GM23338 (cell line): ENCODE measurements around the gene AKAP17A.

Experiments used
- CREB1 ChIP-seq: fragments of 250-450 bp; sonication (Bioruptor Pico); IDR thresholded peaks from 2 replicates; pipeline ENCODE4 v1.5.0; 2020; ENCODE audit warnings: low read depth, mild to moderate bottlenecking, moderate library complexity
- CTCF ChIP-seq, 2 experiments: fragments of 200-600 bp in 1 of 2; sonication (generic) in 1 of 2; conservative IDR thresholded peaks; 2 replicates each; pipeline versions ENCODE4 v1.5.1 to v1.6.1; 2016 to 2017; ENCODE audit warnings: antibody characterized with exemption in 2 of 2, low read depth in 2 of 2, mild to moderate bottlenecking in 2 of 2, moderate library complexity in 1 of 2
- EZH2 ChIP-seq: fragments of 200-600 bp; sonication (generic); IDR thresholded peaks from one replicate; pipeline ENCODE4 v1.8.0; 2017; ENCODE audit warnings: antibody characterized with exemption, mild to moderate bottlenecking, low read depth; ENCODE audit not compliant: unreplicated experiment
- EZH2phosphoT487 ChIP-seq: fragments of 200-600 bp; sonication (generic); IDR thresholded peaks from one replicate; pipeline ENCODE4 v1.8.1; 2018; ENCODE audit warnings: antibody characterized with exemption; ENCODE audit not compliant: unreplicated experiment
- JUNB ChIP-seq: IDR thresholded peaks from one replicate; pipeline ENCODE4 v1.6.1; 2016; ENCODE audit warnings: antibody characterized with exemption; ENCODE audit not compliant: unreplicated experiment
- NANOG ChIP-seq: IDR thresholded peaks from 2 replicates; pipeline ENCODE4 v1.6.1; 2016; ENCODE audit warnings: antibody characterized with exemption, borderline replicate concordance
- POLR2AphosphoS5 ChIP-seq: IDR thresholded peaks from 2 replicates; pipeline ENCODE4 v1.6.1; 2016; ENCODE audit warnings: antibody characterized with exemption, low read depth
- REST ChIP-seq: IDR thresholded peaks from one replicate; pipeline ENCODE4 v1.6.1; 2018; ENCODE audit warnings: antibody characterized with exemption; ENCODE audit not compliant: unreplicated experiment
- STAT1 ChIP-seq: IDR thresholded peaks from one replicate; pipeline ENCODE4 v1.6.1; 2016; ENCODE audit warnings: antibody characterized with exemption; ENCODE audit not compliant: unreplicated experiment
- ZNF114 ChIP-seq: fragments of 250-450 bp; sonication (Bioruptor Pico); IDR thresholded peaks from 2 replicates; pipeline ENCODE4 v1.5.0; 2020; ENCODE audit warnings: mild to moderate bottlenecking, moderate library complexity
- ZNF331 ChIP-seq: fragments of 250-450 bp; sonication (Bioruptor Pico); IDR thresholded peaks from 2 replicates; pipeline ENCODE4 v1.5.0; 2020; ENCODE audit warnings: low read depth, mild to moderate bottlenecking, moderate library complexity
- TF ChIP-seq, protein P1 (sequence below): fragments of 250-450 bp; sonication (Bioruptor Pico); IDR thresholded peaks from 2 replicates; pipeline ENCODE4 v1.5.0; 2020; ENCODE audit warnings: mild to moderate bottlenecking, moderate library complexity
- TF ChIP-seq, protein P2 (sequence below): IDR thresholded peaks from 2 replicates; pipeline ENCODE4 v1.6.1; 2016; ENCODE audit warnings: antibody characterized with exemption

DNA sequence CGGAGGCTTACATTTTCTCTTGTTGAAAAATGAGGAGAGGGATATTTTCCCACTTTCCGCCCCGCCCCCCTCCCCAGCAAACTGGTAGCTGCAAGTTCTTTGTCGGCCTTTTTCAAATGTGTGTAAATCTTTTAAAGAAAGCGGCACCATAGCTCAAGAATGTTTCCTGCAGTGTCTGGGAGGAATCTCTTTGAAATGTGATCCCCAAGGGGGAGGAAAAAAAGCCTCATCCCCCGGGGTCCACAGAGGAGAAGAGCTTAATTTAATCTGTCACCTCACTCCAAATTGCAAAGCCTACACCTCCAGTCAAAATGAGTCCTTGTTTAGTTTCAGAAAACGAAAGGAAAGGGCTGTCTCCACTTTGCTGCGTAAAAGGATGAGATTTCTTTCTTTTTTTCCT lies 58.2 kb downstream of the AKAP17A start:
- no peak for TF ChIP-seq CTCF (conservative IDR thresholded peaks at IDR 0.05; ENCODE audit: low read depth in 2 of 2)
- TF ChIP-seq EZH2phosphoT487: no peak
- TF ChIP-seq, protein P1, sequence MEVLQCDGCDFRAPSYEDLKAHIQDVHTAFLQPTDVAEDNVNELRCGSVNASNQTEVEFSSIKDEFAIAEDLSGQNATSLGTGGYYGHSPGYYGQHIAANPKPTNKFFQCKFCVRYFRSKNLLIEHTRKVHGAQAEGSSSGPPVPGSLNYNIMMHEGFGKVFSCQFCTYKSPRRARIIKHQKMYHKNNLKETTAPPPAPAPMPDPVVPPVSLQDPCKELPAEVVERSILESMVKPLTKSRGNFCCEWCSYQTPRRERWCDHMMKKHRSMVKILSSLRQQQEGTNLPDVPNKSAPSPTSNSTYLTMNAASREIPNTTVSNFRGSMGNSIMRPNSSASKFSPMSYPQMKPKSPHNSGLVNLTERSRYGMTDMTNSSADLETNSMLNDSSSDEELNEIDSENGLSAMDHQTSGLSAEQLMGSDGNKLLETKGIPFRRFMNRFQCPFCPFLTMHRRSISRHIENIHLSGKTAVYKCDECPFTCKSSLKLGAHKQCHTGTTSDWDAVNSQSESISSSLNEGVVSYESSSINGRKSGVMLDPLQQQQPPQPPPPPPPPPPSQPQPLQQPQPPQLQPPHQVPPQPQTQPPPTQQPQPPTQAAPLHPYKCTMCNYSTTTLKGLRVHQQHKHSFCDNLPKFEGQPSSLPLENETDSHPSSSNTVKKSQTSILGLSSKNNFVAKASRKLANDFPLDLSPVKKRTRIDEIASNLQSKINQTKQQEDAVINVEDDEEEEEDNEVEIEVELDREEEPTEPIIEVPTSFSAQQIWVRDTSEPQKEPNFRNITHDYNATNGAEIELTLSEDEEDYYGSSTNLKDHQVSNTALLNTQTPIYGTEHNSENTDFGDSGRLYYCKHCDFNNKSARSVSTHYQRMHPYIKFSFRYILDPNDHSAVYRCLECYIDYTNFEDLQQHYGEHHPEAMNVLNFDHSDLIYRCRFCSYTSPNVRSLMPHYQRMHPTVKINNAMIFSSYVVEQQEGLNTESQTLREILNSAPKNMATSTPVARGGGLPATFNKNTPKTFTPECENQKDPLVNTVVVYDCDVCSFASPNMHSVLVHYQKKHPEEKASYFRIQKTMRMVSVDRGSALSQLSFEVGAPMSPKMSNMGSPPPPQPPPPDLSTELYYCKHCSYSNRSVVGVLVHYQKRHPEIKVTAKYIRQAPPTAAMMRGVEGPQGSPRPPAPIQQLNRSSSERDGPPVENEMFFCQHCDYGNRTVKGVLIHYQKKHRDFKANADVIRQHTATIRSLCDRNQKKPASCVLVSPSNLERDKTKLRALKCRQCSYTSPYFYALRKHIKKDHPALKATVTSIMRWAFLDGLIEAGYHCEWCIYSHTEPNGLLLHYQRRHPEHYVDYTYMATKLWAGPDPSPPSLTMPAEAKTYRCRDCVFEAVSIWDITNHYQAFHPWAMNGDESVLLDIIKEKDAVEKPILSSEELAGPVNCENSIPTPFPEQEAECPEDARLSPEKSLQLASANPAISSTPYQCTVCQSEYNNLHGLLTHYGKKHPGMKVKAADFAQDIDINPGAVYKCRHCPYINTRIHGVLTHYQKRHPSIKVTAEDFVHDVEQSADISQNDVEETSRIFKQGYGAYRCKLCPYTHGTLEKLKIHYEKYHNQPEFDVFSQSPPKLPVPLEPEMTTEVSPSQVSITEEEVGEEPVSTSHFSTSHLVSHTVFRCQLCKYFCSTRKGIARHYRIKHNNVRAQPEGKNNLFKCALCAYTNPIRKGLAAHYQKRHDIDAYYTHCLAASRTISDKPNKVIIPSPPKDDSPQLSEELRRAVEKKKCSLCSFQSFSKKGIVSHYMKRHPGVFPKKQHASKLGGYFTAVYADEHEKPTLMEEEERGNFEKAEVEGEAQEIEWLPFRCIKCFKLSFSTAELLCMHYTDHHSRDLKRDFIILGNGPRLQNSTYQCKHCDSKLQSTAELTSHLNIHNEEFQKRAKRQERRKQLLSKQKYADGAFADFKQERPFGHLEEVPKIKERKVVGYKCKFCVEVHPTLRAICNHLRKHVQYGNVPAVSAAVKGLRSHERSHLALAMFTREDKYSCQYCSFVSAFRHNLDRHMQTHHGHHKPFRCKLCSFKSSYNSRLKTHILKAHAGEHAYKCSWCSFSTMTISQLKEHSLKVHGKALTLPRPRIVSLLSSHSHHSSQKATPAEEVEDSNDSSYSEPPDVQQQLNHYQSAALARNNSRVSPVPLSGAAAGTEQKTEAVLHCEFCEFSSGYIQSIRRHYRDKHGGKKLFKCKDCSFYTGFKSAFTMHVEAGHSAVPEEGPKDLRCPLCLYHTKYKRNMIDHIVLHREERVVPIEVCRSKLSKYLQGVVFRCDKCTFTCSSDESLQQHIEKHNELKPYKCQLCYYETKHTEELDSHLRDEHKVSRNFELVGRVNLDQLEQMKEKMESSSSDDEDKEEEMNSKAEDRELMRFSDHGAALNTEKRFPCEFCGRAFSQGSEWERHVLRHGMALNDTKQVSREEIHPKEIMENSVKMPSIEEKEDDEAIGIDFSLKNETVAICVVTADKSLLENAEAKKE (CRISPR knock-in tag): no peak
- TF ChIP-seq JUNB: no peak
- no peak for TF ChIP-seq ZNF331 (CRISPR knock-in tag)
- TF ChIP-seq STAT1: no peak
- no peak for TF ChIP-seq EZH2
- no peak for TF ChIP-seq REST
- TF ChIP-seq, protein P2, sequence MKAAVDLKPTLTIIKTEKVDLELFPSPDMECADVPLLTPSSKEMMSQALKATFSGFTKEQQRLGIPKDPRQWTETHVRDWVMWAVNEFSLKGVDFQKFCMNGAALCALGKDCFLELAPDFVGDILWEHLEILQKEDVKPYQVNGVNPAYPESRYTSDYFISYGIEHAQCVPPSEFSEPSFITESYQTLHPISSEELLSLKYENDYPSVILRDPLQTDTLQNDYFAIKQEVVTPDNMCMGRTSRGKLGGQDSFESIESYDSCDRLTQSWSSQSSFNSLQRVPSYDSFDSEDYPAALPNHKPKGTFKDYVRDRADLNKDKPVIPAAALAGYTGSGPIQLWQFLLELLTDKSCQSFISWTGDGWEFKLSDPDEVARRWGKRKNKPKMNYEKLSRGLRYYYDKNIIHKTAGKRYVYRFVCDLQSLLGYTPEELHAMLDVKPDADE: no peak
- TF ChIP-seq POLR2AphosphoS5: no peak
- TF ChIP-seq CREB1 (CRISPR knock-in tag): no peak
- no peak for TF ChIP-seq ZNF114 (CRISPR knock-in tag)
- TF ChIP-seq NANOG: peak; percentile 82; the same call in 1 of the 2 replicates
